Breast epithelium (tissue), 3 donors: ENCODE measurements around the gene TTC38.

ENCODE experiments used
- CTCF ChIP-seq, 3 donors: fragments of 450-650 bp; IDR thresholded peaks; one replicate each; pipeline ENCODE4 v1.5.1; 2016 to 2017; ENCODE audit warnings: antibody characterized with exemption in 3 of 3, mild to moderate bottlenecking in 3 of 3, moderate library complexity in 3 of 3
- POLR2AphosphoS5 ChIP-seq, 3 donors: sonication (generic); formaldehyde crosslinking; IDR thresholded peaks; one replicate each; pipeline ENCODE4 v1.6.1; 2017; ENCODE audit warnings: antibody characterized with exemption in 3 of 3

GRCh38 chr22:46323162-46323561 lies 55.4 kb downstream of the TTC38 start:
- TF ChIP-seq CTCF (IDR thresholded peaks at IDR 0.05) (no peak), POLR2AphosphoS5 (IDR thresholded peaks at IDR 0.05) (no peak)
